ELF-1 (cell line): ENCODE results near the gene KIAA1328.
"Not testable (repeated sequence)": the region's sequence is repeated elsewhere in the genome, so short reads cannot be mapped to it uniquely, and the experiment has no call there.

ENCODE experiments used
- DNase-seq: peaks from one replicate; pipeline ENCODE4 v3.0.0-alpha.2; 2016; ENCODE audit warnings: low read depth, low spot score

The KIAA1328 gene

GRCh38 chr18:36887114-36887513 is 58.2 kb downstream of the KIAA1328 start:
- DNase-seq: no peak

GRCh38 chr18:36887864-36888263 is 58.9 kb downstream of the KIAA1328 start:
- DNase-seq: no peak

GRCh38 chr18:36888778-36889177 is 59.9 kb downstream of the KIAA1328 start:
- DNase-seq: no peak

DNA sequence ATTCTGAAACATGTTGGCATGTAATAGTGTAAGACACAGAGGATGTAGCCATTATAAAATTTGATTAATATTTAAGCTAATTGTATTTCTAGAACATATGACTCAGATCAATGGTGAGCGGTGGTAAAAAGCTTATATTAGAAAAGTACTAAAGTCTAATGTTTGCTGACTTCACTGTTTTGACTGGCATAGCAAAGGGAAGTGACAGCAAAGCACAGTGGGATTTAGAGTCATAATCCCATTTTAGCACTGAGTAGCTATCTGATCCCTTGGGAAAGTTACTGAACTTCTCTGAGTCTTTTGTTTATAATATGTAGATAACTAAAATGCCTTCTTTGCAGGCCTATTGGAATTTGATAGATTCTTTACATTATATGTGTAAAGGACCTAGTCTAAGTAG is 60.4 kb downstream of the KIAA1328 start:
- DNase-seq: no peak

DNA sequence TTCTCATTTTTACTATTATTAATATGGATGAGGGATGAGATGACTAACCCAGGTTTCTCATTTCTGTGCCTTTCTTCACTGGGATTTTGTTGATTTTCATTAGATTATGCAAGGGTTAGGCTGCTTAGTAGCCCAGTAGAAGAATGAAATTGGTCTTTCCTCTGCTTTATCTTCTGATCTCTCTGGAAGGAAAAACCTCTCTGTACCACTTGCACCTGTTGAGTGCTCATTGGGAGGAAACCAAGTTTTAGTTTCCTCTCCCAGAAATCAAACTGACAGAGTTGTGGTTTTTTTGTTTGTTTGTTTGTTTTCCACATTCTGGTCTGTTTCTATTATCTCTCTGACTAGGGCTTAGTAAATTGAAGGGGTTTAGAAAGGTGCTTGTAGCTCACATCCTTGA is 60.8 kb downstream of the KIAA1328 start:
- no peak for DNase-seq

DNA sequence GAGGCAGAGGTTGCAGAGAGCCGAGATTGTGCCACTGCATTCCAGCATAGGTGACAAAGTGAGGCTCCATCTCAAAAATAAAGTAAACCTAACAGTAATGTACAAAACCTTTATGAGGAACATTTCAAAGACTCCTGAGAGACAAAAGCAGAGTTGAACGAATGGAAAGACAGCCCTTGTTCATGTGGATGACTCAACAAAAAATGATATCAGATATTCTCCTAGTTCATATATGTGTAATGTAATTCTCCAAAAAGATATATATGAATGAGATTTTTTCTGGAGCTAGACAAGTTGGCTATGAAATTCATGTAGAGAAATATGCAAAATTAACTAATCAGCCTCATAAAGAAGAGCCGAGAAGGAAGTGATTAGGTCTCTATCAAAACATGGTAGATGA is 61.7 kb downstream of the KIAA1328 start:
- no peak for DNase-seq

- no peak for DNase-seq
Observed at GRCh38 chr18:36893227-36893626, 64.3 kb downstream of the KIAA1328 start.

GRCh38 chr18:36895606-36896005 is 66.7 kb downstream of the KIAA1328 start:
- no peak for DNase-seq

DNA sequence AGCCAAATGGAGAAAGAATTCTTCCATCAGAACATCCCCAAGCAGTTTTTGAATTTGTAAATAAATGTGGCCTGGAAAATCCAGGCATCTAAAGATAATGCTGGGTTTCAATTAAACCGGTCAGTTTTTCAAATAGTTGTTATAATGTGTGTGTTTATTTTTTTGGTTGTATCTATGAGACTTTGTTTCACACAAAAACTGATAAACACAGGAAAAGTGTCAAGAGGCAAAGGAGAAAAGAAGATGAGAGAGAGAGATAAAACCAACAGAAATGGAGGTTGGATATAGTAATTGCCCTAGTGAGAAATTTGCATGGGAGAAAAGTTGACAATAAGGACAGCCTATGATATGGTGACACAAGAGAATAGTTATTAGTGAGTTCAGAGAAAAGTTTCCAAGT is 68.3 kb downstream of the KIAA1328 start:
- no peak for DNase-seq

GRCh38 chr18:36899289-36899688 is 70.4 kb downstream of the KIAA1328 start:
- no peak for DNase-seq

GRCh38 chr18:36900466-36900865 is 71.5 kb downstream of the KIAA1328 start:
- no peak for DNase-seq

GRCh38 chr18:36901277-36901701 is 72.4 kb downstream of the KIAA1328 start:
- DNase-seq: no peak

DNA sequence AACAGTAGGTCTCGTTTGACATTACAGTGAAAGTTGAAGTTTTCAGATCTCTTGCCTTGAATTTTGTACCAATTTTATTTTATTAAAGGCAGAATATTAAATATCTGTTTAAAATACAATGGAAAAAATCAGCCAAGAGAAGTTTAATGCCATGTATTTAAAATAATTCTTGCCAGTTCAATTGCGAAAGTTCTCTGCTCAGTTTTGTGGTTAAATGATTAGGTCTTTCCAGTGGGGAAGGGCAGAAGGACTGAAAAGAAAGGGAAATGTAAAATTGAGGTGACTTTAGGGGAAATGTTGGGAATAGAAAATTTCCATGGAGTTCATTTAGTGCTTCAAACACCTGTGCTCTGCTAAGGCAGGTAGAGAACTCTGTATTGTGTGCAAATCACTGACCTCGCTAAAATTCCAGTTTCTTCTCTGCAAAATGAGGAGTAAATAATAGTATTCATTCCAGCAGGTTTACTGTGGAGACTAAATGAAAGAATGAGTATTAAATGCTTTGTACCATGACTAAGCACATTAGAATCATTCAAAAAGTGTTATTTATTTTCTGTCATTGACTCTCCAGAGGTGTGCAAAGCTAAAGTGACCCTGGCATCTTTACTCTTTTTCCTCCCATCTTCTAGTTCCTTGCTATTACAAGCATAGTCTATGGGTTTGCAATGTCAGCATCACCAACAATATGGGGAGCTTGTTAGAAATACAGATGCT is 74.4 kb downstream of the KIAA1328 start:
- no peak for DNase-seq

DNA sequence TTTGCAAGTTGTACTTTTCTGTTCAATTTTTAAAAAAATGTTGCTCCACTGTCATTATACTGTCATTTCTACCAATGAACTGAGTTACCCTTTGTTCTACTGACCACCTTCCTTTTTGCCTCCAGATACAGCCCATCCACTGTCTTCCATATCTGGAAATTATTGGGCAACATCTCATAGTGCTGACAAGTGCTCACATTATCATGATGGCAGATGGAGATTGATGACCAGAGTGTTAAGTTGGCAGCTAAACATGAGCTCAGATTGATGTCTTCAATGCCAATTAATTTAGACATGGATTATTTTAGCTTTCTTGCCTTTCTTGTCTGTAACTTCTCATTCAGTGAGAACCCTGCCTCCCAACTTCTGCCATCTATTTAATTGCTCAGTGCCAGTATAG is 76.6 kb downstream of the KIAA1328 start:
- DNase-seq: no peak

DNA sequence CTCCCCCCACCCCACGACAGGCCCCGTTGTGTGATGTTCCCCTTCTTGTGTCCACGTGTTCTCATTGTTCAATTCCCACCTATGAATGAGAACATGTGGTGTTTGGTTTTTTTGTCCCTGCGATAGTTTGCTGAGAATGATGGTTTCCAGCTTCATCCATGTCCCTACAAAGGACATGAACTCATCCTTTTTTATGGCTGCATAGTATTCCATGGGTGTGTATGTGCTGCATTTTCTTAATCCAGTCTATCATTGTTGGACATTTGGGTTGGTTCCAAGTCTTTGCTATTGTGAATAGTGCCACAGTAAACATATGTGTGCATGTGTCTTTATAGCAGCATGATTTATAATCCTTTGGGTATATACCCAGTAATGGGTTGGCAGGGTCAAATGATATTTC is 80.4 kb downstream of the KIAA1328 start:
- not testable (repeated sequence) for DNase-seq

DNA sequence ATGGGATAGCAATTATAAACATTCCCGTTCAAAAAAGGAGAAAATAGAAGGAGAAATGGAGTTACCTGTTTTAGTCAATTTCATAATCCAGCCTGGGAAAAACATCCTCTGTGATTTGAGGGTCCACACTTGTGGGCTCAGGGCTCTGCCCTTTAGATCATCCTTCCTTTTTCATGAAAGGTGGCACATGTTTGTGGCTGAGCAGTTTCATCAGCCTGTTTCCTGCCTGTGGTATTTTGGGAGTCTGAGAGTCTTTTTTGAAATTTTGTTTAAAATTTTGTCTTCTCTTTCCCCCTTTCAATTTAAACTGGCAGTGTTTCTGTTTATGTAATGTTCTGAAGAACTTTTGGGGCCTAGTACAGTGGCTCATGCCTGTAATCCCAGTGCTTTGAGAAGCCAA is 84.0 kb downstream of the KIAA1328 start:
- DNase-seq: no peak

DNA sequence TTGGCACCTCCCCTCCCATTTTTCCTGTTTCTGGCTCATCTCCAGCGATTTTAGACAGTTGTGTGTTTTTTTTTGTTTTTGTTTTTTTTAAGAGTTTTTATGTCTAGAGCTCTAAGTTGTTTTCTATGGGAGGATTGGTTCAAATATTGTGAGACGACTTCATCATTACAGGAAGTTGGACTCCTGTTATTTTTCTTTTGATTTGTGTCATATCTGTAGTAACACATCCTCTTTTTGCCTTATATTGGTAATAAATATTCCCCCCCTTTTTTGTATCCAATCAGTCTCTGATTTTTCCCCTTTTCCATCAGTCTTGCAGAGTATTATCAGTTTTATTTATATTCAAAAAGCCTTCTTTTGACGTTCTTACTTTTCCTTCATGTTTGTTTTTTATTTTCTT is 89.0 kb downstream of the KIAA1328 start:
- DNase-seq: no peak

DNA sequence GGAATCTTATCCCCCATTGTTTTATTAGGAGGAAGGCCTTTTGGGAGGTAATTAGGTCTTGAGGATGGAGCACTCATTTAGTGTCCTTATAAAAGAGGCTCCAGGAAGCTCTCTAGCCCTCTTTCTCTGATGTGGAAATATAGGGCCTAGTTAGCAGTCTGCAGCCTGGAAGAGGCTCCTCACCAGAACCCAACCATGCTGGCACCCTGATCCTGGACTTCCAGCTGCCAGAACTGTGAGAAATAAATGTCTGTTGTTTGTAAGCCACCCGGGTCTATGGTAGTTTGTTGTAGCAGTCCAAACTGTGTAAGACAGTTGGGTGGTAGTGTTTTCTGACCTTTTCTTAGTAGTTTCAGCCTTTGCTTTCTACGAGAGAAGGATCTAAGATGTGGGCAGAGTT is 100.7 kb downstream of the KIAA1328 start:
- DNase-seq: no peak

- DNase-seq: no peak
Observed at GRCh38 chr18:36931106-36931505, 102.2 kb downstream of the KIAA1328 start.

GRCh38 chr18:36933552-36933951 is 104.6 kb downstream of the KIAA1328 start:
- no peak for DNase-seq

- DNase-seq: no peak
Observed at GRCh38 chr18:36934884-36935283, 106.0 kb downstream of the KIAA1328 start.

DNA sequence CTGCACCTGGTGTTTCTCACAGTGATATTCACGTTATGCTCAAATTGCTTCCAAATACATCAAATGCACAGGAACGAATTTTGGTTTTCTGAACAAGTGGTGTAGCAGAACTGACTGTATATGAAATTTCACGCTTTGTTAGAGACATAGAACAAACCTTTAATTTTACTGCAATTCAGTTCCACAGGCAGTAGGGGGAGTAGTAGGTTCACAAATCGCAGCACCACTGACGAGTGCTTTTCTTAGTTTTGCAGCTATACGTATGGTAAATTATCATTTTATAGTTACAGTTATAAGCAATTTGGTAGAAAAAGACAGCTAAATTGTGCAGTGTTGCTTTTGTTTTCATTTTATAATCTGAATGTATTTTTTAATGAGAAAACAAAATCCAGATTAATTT is 113.3 kb downstream of the KIAA1328 start:
- no peak for DNase-seq

- peak; percentile 85 for DNase-seq
Observed at GRCh38 chr18:36947820-36948348, 119.0 kb downstream of the KIAA1328 start.

GRCh38 chr18:36950282-36950681 is 121.4 kb downstream of the KIAA1328 start:
- no peak for DNase-seq
